SK-N-SH treated with all-trans-retinoic acid at 6 μM for 48 hours (cell line): ENCODE data around the gene POU2F3.

Experiments used
- ATAC-seq: fragments of 200-7000 bp; cut with Tn5 transposase; 3 replicates; pipeline ENCODE4 v1.9.1; 2020; ENCODE audit warnings: mild to moderate bottlenecking, moderate library complexity
- ARNTL ChIP-seq: fragments of 450-650 bp; formaldehyde crosslinking; IDR thresholded peaks from 2 replicates; pipeline ENCODE4 v1.5.0; 2020; ENCODE audit warnings: low read depth, mild to moderate bottlenecking, moderate library complexity, borderline replicate concordance
- BACH2 ChIP-seq: fragments of 250-450 bp; sonication (Bioruptor Pico); IDR thresholded peaks from 2 replicates; pipeline ENCODE4 v1.9.0; 2021; ENCODE audit warnings: mild to moderate bottlenecking, borderline replicate concordance
- CREB5 ChIP-seq: fragments of 250-450 bp; sonication (Bioruptor Pico); IDR thresholded peaks from 2 replicates; pipeline ENCODE4 v1.5.1; 2020; ENCODE audit warnings: low read depth, mild to moderate bottlenecking, moderate library complexity
- CSDC2 ChIP-seq: fragments of 250-450 bp; sonication (Bioruptor Pico); IDR thresholded peaks from 2 replicates; pipeline ENCODE4 v1.5.0; 2020; ENCODE audit warnings: mild to moderate bottlenecking, moderate library complexity
- CSRNP3 ChIP-seq: fragments of 250-450 bp; sonication (Bioruptor Pico); IDR thresholded peaks from 2 replicates; pipeline ENCODE4 v1.5.1; 2021; ENCODE audit warnings: mild to moderate bottlenecking, moderate library complexity
- ESRRG ChIP-seq: fragments of 250-450 bp; sonication (Bioruptor Pico); IDR thresholded peaks from 2 replicates; pipeline ENCODE4 v1.6.1; 2021; ENCODE audit warnings: mild to moderate bottlenecking
- GLIS3 ChIP-seq: fragments of 250-450 bp; sonication (Bioruptor Pico); IDR thresholded peaks from 2 replicates; pipeline ENCODE4 v1.5.0; 2020; ENCODE audit warnings: mild to moderate bottlenecking, moderate library complexity
- ISL1 ChIP-seq: fragments of 250-450 bp; sonication (Bioruptor Pico); IDR thresholded peaks from 2 replicates; pipeline ENCODE4 v2.1.2; 2022; ENCODE audit warnings: mild to moderate bottlenecking, moderate library complexity
- OSR1 ChIP-seq: fragments of 250-450 bp; sonication (Bioruptor Pico); IDR thresholded peaks from 2 replicates; pipeline ENCODE4 v1.8.0; 2022; ENCODE audit warnings: moderate library complexity, mild to moderate bottlenecking, inconsistent platforms
- PATZ1 ChIP-seq: fragments of 250-450 bp; sonication (Bioruptor Pico); IDR thresholded peaks from 2 replicates; pipeline ENCODE4 v1.8.0; 2020; ENCODE audit warnings: mild to moderate bottlenecking, moderate library complexity, borderline replicate concordance
- PPARA ChIP-seq: fragments of 250-450 bp; sonication (Bioruptor Pico); IDR thresholded peaks from 2 replicates; pipeline ENCODE4 v1.5.0; 2020; ENCODE audit warnings: mild to moderate bottlenecking, borderline replicate concordance
- SNAI2 ChIP-seq: fragments of 250-450 bp; sonication (Bioruptor Pico); IDR thresholded peaks from 2 replicates; pipeline ENCODE4 v1.5.0; 2020; ENCODE audit warnings: mild to moderate bottlenecking, moderate library complexity
- TCF4 ChIP-seq: fragments of 250-450 bp; sonication (Bioruptor Pico); IDR thresholded peaks from 2 replicates; pipeline ENCODE4 v1.8.0; 2021; ENCODE audit warnings: mild to moderate bottlenecking, moderate library complexity, borderline replicate concordance
- TOX ChIP-seq: fragments of 250-450 bp; sonication (Bioruptor Pico); IDR thresholded peaks from 2 replicates; pipeline ENCODE4 v1.8.0; 2021; ENCODE audit warnings: mild to moderate bottlenecking, moderate library complexity, borderline replicate concordance
- ZC3H10 ChIP-seq: fragments of 250-450 bp; sonication (Bioruptor Pico); IDR thresholded peaks from 2 replicates; pipeline ENCODE4 v1.5.1; 2021; ENCODE audit warnings: mild to moderate bottlenecking, moderate library complexity
- ZFP3 ChIP-seq: fragments of 250-450 bp; sonication (Bioruptor Pico); IDR thresholded peaks from 2 replicates; pipeline ENCODE4 v1.5.0; 2020; ENCODE audit warnings: mild to moderate bottlenecking, moderate library complexity
- ZFP30 ChIP-seq: fragments of 450-650 bp; formaldehyde crosslinking; IDR thresholded peaks from 2 replicates; pipeline ENCODE4 v1.5.0; 2022; ENCODE audit warnings: mild to moderate bottlenecking, moderate library complexity
- ZNF565 ChIP-seq: fragments of 450-650 bp; formaldehyde crosslinking; conservative IDR thresholded peaks from 2 replicates; pipeline ENCODE4 v1.5.0; 2020; ENCODE audit warnings: low read depth, mild to moderate bottlenecking, moderate library complexity
- ZNF70 ChIP-seq: fragments of 450-650 bp; formaldehyde crosslinking; IDR thresholded peaks from 2 replicates; pipeline ENCODE4 v1.5.0; 2020; ENCODE audit warnings: mild to moderate bottlenecking, moderate library complexity
- ZNF8 ChIP-seq: fragments of 450-650 bp; formaldehyde crosslinking; IDR thresholded peaks from 2 replicates; pipeline ENCODE4 v1.5.0; 2020; ENCODE audit warnings: mild to moderate bottlenecking, moderate library complexity
- TF ChIP-seq, protein P1 (sequence below): fragments of 250-450 bp; sonication (Bioruptor Pico); IDR thresholded peaks from 2 replicates; pipeline ENCODE4 v1.5.0; 2020; ENCODE audit warnings: mild to moderate bottlenecking, moderate library complexity
- TF ChIP-seq, protein P2 (sequence below): fragments of 250-450 bp; sonication (Bioruptor Pico); IDR thresholded peaks from 2 replicates; pipeline ENCODE4 v1.8.0; 2021; ENCODE audit warnings: low read depth, mild to moderate bottlenecking, moderate library complexity, borderline replicate concordance

The POU2F3 gene

DNA sequence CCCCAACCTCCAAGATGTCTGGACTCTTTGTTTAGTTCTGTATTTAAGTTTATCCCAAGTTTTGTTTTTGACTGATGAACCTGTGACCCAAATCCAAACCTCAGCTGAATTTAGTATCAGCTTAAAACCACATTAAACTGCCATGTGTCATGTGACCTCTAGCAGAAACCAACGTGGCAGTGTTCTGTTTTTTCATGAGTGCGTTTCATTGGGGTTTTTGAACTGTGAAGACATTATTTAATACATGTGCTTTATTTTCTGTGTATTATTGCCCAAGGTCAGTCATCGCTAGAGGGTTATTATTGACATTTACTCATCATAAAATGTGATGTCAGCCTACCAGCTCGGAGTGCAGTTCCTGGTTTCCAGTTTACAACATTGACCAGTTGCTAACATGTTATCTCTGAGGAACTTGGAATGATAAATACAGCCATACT lies 86.9 kb downstream of the POU2F3 start:
- TF ChIP-seq ZC3H10 (CRISPR knock-in tag) (no peak), CSDC2 (CRISPR knock-in tag) (no peak), PPARA (no peak), OSR1 (no peak), ZNF8 (CRISPR knock-in tag) (no peak), PATZ1 (CRISPR knock-in tag) (no peak), CSRNP3 (no peak), ZFP3 (no peak), ZFP30 (no peak), BACH2 (no peak), ZNF70 (CRISPR knock-in tag) (no peak), ESRRG (CRISPR knock-in tag) (no peak), SNAI2 (CRISPR knock-in tag) (no peak), CREB5 (CRISPR knock-in tag) (no peak), ARNTL (CRISPR knock-in tag) (no peak), TCF4 (CRISPR knock-in tag) (no peak), ISL1 (CRISPR knock-in tag) (no peak), ZNF565 (CRISPR knock-in tag) (no peak)
- TF ChIP-seq, protein P1, sequence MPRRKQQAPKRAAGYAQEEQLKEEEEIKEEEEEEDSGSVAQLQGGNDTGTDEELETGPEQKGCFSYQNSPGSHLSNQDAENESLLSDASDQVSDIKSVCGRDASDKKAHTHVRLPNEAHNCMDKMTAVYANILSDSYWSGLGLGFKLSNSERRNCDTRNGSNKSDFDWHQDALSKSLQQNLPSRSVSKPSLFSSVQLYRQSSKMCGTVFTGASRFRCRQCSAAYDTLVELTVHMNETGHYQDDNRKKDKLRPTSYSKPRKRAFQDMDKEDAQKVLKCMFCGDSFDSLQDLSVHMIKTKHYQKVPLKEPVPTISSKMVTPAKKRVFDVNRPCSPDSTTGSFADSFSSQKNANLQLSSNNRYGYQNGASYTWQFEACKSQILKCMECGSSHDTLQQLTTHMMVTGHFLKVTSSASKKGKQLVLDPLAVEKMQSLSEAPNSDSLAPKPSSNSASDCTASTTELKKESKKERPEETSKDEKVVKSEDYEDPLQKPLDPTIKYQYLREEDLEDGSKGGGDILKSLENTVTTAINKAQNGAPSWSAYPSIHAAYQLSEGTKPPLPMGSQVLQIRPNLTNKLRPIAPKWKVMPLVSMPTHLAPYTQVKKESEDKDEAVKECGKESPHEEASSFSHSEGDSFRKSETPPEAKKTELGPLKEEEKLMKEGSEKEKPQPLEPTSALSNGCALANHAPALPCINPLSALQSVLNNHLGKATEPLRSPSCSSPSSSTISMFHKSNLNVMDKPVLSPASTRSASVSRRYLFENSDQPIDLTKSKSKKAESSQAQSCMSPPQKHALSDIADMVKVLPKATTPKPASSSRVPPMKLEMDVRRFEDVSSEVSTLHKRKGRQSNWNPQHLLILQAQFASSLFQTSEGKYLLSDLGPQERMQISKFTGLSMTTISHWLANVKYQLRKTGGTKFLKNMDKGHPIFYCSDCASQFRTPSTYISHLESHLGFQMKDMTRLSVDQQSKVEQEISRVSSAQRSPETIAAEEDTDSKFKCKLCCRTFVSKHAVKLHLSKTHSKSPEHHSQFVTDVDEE (CRISPR knock-in tag) = no peak
- TF ChIP-seq, protein P2, sequence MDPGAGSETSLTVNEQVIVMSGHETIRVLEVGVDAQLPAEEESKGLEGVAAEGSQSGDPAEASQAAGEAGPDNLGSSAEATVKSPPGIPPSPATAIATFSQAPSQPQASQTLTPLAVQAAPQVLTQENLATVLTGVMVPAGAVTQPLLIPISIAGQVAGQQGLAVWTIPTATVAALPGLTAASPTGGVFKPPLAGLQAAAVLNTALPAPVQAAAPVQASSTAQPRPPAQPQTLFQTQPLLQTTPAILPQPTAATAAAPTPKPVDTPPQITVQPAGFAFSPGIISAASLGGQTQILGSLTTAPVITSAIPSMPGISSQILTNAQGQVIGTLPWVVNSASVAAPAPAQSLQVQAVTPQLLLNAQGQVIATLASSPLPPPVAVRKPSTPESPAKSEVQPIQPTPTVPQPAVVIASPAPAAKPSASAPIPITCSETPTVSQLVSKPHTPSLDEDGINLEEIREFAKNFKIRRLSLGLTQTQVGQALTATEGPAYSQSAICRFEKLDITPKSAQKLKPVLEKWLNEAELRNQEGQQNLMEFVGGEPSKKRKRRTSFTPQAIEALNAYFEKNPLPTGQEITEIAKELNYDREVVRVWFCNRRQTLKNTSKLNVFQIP (CRISPR knock-in tag) = no peak
- ATAC-seq = no peak

DNA sequence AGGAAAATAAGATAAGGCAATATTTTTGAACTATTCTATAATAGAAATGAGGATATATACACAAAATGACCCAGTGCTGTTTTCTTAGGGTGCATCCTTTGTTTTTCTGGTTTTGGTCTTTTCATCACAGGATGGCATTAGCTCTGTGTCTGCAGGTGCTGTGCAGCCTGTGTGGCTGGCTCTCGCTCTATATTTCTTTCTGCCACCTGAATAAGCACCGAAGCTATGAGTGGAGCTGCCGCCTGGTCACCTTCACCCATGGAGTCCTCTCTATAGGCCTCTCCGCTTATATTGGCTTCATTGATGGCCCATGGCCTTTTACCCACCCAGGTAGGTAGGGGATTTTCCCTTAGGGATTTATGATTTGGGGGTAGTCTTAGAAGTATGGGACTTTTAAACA lies 87.4 kb downstream of the POU2F3 start:
- no peak for TF ChIP-seq ARNTL (CRISPR knock-in tag)
- TF ChIP-seq ZNF8 (CRISPR knock-in tag) = no peak
- no peak for TF ChIP-seq GLIS3 (CRISPR knock-in tag)
- no peak for TF ChIP-seq OSR1
- no peak for TF ChIP-seq ZNF70 (CRISPR knock-in tag)
- no peak for TF ChIP-seq CSRNP3
- no peak for TF ChIP-seq ZNF565 (CRISPR knock-in tag)
- TF ChIP-seq, protein P2 (CRISPR knock-in tag) = no peak
- TF ChIP-seq CREB5 (CRISPR knock-in tag) = no peak
- no peak for TF ChIP-seq ZC3H10 (CRISPR knock-in tag)
- no peak for TF ChIP-seq TOX (CRISPR knock-in tag)
- no peak for TF ChIP-seq PPARA
- TF ChIP-seq ZFP30 = no peak
- TF ChIP-seq, protein P1 (CRISPR knock-in tag) = no peak

More for the DNA sequence above, 87.4 kb downstream of the POU2F3 start:
- no peak for ATAC-seq
